Tibial artery (tissue), 4 donors: Measurements from ENCODE around the gene NUDT8.
"Not testable (repeated sequence)": the region's sequence is repeated elsewhere in the genome, so short reads cannot be mapped to it uniquely, and the experiment has no call there.

Experiments
- DNase-seq, 2 donors: peaks; one replicate each; pipeline ENCODE4 v3.0.0-alpha.2; 2019
- H3K27ac ChIP-seq, 2 donors: fragments of 200-600 bp; sonication (generic) in 1 of 2; 1 replicate in 1 of 2; 2 replicates in 1 of 2; pipeline ENCODE4 v1.5.1; 2018 to 2019; ENCODE audit warnings: mild to moderate bottlenecking in 1 of 2
- H3K27me3 ChIP-seq, 2 donors: fragments of 200-600 bp; sonication (generic) in 1 of 2; one replicate each; pipeline versions ENCODE4 v1.5.1 to v1.6.0; 2016 to 2019
- H3K36me3 ChIP-seq, 3 donors: fragments of 200-600 bp; sonication (generic) in 2 of 3; one replicate each; pipeline ENCODE4 v1.5.1; 2016 to 2019; ENCODE audit warnings: mild to moderate bottlenecking in 2 of 3
- H3K4me1 ChIP-seq, 4 donors: fragments of 200-600 bp; sonication (generic) in 2 of 4; 1 replicate in 3 of 4; 2 replicates in 1 of 4; pipeline ENCODE4 v1.5.1; 2016 to 2019
- H3K4me3 ChIP-seq, 2 donors: fragments of 200-600 bp; sonication (generic) in 1 of 2; 1 replicate in 1 of 2; 2 replicates in 1 of 2; pipeline ENCODE4 v1.5.1; 2018 to 2019; ENCODE audit warnings: mild to moderate bottlenecking in 2 of 2
- H3K9me3 ChIP-seq, 3 donors: fragments of 200-600 bp; sonication (generic) in 1 of 3; one replicate each; pipeline ENCODE4 v1.5.1; 2016 to 2019
- CTCF ChIP-seq, 2 experiments: fragments of 200-600 bp in 1 of 2; fragments of 450-650 bp in 1 of 2; IDR thresholded peaks; one replicate each; pipeline ENCODE4 v1.5.1; 2017 to 2019; ENCODE audit warnings: antibody characterized with exemption in 2 of 2, mild to moderate bottlenecking in 1 of 2, moderate library complexity in 1 of 2
- intact Hi-C: fragments of 100-400 bp; cut with DNase I; formaldehyde crosslinking; loops from one replicate; pipeline ENCODE4 v1.15.0; 2023; ENCODE audit warnings: low total_unique reads

Gene NUDT8

DNA sequence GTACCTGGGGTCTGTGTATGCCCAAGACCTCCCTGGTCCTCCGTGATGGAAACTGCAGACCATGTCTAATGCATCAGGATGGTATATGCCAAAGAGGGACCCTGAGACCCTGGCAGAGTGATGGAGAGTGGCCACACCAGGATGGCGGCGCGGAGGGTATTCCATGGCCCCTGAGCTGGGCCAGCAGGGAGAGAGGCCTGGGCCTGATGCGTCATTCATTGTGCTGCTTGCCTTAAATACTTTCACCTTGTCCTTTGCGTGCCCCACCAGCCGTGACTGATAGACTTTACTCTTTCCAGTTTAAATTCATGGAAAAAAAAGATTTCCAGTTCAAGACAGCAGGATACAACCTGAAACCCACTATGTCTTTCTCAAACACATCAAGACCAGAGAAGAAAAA, 28.6 kb downstream of the NUDT8 start:
- no peak for TF ChIP-seq CTCF (IDR thresholded peaks at IDR 0.05)

GRCh38 chr11:67600324-67601029, 29.3 kb downstream of the NUDT8 start:
- intact Hi-C loops, result no loop called here
- DNase-seq, result no peak
- Histone ChIP-seq H3K36me3 (no peaks in the 10 kb centered on the region), H3K27me3 (peaks cover 0 to 2% of the 10 kb centered on the region in 2 donors), H3K4me3 (no peak overlapping the region), H3K27ac (no peak overlapping the region), H3K4me1 (no peaks in the 10 kb centered on the region), H3K9me3 (no peaks in the 10 kb centered on the region)
- no peak for TF ChIP-seq CTCF (IDR thresholded peaks at IDR 0.05)

More for the DNA sequence above, 28.6 kb downstream of the NUDT8 start:
- no peak overlapping the region for H3K4me3 ChIP-seq
- intact Hi-C loops, result no loop called here
- no peaks in the 10 kb centered on the region for H3K9me3 ChIP-seq
- DNase-seq, result no peak
- peaks cover 0 to 5% (median 3%) of the 10 kb centered on the region in 4 donors for H3K4me1 ChIP-seq
- no peak overlapping the region for H3K27ac ChIP-seq
- no peaks in the 10 kb centered on the region for H3K36me3 ChIP-seq
- peaks cover 0 to 2% of the 10 kb centered on the region in 2 donors for H3K27me3 ChIP-seq

- TF ChIP-seq CTCF (IDR thresholded peaks at IDR 0.05), result no peak
- H3K27me3 ChIP-seq, result peaks cover 0 to 2% of the 10 kb centered on the region in 2 donors
- no peak for DNase-seq
- H3K27ac ChIP-seq, result no peak overlapping the region
- no peaks in the 10 kb centered on the region for H3K9me3 ChIP-seq
- H3K4me3 ChIP-seq, result no peak overlapping the region
- H3K4me1 ChIP-seq, result peaks cover 0 to 9% (median 1%) of the 10 kb centered on the region in 4 donors
- H3K36me3 ChIP-seq, result no peaks in the 10 kb centered on the region
- intact Hi-C loops, result no loop called here
Observed at GRCh38 chr11:67599149-67599548, 30.6 kb downstream of the NUDT8 start.

GRCh38 chr11:67597963-67598362, 31.8 kb downstream of the NUDT8 start:
- H3K27me3 ChIP-seq, H3K27ac ChIP-seq, intact Hi-C loops, DNase-seq, H3K36me3 ChIP-seq, H3K4me3 ChIP-seq, H3K9me3 ChIP-seq: not testable (repeated sequence)
- H3K4me1 ChIP-seq, result peaks cover 0 to 21% (median 10%) of the 10 kb centered on the region in 4 donors

DNA sequence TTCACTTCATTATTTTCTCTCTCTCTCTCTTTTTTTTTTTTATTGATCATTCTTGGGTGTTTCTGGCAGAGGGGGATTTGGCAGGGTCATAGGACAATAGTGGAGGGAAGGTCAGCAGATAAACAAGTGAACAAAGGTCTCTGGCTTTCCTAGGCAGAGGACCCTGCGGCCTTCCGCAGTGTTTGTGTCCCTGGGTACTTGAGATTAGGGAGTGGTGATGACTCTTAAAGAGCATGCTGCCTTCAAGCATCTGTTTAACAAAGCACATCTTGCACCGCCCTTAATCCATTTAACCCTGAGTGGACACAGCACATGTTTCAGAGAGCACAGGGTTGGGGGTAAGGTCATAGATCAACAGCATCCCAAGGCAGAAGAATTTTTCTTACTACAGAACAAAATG, 32.3 kb downstream of the NUDT8 start:
- H3K4me3 ChIP-seq, intact Hi-C loops, H3K9me3 ChIP-seq, DNase-seq, H3K36me3 ChIP-seq, H3K27me3 ChIP-seq, H3K27ac ChIP-seq: not testable (repeated sequence)
- peaks cover 0 to 24% (median 10%) of the 10 kb centered on the region in 4 donors for H3K4me1 ChIP-seq

DNA sequence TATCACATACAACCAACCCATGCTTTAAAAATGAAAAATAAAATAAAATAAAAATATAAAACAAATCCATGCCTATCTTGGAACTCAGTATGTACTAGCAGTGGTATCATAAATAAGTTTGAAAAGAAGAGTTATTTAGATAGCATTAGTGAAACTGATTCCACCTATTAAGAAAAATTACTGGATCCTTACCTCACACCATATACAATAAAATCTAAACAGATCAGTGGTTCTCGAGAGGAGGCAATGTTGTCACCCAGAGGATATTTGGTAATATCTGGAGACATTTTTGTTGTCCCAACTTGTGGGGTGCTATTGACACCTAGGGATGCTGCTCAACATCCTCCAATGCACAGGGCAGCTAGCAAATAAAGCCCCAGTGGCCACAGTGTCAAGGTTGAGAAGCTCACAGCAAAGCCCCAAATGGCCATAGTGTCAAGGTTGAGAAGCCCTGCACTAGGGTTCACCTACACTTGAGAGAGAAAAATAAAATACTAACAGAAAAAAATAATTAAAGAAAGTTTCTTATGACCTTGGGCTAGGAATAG, 32.9 kb downstream of the NUDT8 start:
- no peaks in the 10 kb centered on the region for H3K36me3 ChIP-seq
- intact Hi-C loops, result no loop called here
- peaks cover 0 to 2% of the 10 kb centered on the region in 2 donors for H3K27me3 ChIP-seq
- TF ChIP-seq CTCF (IDR thresholded peaks at IDR 0.05), result no peak
- peaks cover 0 to 24% (median 10%) of the 10 kb centered on the region in 4 donors for H3K4me1 ChIP-seq
- H3K4me3 ChIP-seq, result no peak overlapping the region
- no peak overlapping the region for H3K27ac ChIP-seq
- H3K9me3 ChIP-seq, result no peaks in the 10 kb centered on the region
- no peak for DNase-seq
